ENCODE results near the gene GRN.
"Not testable (repeated sequence)": the region's sequence is repeated elsewhere in the genome, so short reads cannot be mapped to it uniquely, and the experiment has no call there.

The GRN gene

DNA sequence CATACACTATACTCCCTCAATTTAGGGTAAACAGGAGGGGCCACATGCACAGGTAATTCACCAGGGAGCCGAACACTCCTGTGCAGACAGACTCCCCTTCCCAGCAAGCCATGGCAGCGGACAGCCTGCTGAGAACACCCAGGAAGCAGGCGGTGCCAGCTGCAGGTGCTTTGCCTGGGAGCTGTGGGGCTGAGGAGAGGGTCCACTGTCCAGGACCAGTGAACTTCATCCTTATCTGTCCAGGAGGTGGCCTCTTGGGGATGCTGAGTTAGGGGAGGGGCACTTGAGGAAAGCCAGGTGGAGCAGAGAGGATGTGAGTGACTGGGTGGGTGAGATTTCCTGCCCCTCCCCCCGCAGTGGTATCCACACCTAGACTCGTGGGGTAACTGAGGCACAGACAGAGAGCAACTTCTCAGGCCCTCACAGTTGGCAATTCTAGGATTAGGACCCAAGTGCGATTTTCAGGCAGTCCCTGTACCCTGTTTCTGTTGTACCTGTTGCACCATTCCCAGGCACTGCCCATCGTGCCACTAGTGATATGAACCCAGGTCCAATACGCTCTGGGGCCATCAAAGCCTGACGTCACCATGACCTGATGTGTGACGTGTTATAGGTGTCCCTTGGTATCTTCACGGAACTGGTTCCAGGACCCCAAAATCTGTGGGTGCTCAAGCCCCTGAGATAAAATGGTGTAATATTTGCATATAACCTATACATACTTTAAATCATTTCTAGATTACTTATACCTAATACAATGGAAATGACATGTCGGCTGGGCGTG is 1.2 kb downstream of the GRN start:
- DNase-seq (ENCODE audit: low read depth in 2 of 2), result no peak

DNA sequence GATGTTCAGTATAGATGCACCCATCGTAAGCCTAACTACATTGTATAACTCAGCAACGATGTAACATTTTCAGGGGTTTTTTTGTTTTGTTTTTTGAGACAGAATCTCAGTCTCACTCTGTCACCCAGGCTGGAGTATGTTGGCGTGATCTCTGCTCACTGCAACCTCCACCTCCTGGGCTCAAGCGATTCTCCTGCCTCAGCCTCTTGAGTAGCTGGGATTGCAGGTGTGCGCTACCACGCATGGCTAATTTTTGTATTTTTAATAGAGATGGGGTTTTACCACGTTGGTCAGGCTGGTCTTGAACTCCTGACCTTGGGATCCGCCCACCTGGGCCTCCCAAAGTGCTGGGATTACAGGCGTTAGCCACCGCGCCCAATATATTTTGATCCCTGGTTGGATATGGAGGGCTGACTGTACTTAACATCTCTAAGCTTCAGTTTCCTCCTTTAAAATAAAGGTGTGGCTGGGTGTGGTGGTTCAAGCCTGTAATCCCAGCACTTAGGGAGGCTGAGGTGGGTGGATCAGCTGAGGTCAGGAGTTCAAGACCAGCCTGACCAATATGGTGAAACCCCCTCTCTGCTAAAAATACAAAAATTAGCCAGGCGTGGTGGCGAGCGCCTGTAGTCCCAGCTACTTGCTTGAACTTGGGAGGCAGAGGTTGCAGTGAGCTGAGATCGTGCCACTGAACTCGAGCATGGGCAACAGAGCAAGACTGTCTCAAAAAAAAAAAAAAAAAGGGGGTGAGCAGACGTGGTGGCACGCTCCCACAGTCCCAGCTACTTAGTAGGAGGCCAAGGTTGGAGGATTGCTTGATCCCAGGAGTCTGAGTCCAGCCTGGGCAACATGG is 2.3 kb downstream of the GRN start:
- not testable (repeated sequence) for DNase-seq (ENCODE audit: low read depth in 2 of 2)

DNA sequence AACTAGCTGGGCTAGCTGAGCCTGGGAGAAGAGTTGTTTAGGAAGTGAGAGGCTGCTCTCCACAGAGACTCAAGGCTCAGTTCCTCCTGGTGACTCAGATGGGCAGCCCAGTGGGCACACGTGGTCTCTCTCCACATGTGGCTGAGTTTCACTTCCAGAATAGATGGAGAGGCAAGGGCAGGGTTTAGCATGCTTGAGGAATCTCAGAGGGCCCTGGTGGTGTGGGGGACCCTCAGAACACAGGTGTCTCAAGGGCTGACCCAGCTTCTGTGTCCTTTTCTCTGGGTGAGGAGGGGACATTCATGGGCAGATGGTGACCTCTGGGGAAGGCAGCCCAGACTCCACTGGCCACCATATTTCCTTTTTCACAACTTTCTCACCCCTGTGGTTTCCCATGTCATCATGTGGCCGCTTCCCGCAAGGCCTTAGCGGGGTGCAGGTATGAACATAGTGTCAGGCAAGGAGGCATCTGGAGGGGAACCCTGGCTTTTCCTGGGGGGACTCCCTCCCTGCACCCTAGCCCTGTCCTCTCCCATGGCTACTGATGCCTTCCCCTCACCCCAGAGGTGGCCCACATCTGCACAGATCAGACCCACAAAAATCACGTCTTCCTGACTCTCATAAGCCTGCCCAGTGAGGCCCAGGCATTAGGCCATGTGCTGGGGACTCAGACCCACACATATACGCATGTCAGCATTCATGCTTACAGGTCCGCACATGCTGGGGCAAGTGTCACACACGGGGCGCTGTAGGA is 3.3 kb downstream of the GRN start:
- DNase-seq (ENCODE audit: low read depth in 2 of 2), result no peak

DNA sequence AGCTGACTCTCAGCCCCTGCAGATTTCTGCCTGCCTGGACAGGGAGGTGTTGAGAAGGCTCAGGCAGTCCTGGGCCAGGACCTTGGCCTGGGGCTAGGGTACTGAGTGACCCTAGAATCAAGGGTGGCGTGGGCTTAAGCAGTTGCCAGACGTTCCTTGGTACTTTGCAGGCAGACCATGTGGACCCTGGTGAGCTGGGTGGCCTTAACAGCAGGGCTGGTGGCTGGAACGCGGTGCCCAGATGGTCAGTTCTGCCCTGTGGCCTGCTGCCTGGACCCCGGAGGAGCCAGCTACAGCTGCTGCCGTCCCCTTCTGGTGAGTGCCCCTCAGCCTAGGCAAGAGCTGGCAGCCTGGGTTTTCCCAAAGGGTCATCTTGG is 3.9 kb downstream of the GRN start:
- no peak for DNase-seq (ENCODE audit: low read depth in 2 of 2)

DNA sequence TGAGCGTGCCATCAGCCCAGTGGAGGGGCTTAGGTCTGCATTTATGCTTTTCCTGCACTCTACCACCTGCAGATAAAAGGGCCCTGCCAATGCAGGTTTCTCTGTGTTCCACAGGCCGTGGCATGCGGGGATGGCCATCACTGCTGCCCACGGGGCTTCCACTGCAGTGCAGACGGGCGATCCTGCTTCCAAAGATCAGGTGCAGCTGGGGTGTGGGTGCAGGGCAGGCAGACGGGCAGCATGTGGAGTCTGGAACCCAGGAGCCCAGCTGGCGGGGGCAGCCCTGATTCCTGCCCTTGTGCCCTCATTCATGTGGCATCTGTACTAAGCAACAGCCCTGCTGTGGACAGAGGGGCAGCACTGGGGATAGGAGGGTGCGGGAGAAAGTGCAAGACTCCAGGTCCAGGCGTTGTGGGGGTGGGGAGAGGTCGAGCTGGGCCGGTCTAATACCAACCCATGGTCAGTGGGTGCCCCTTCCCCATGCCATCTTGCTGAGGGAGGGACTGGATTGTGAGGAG is 4.5 kb downstream of the GRN start:
- DNase-seq (ENCODE audit: low read depth in 2 of 2), result no peak

DNA sequence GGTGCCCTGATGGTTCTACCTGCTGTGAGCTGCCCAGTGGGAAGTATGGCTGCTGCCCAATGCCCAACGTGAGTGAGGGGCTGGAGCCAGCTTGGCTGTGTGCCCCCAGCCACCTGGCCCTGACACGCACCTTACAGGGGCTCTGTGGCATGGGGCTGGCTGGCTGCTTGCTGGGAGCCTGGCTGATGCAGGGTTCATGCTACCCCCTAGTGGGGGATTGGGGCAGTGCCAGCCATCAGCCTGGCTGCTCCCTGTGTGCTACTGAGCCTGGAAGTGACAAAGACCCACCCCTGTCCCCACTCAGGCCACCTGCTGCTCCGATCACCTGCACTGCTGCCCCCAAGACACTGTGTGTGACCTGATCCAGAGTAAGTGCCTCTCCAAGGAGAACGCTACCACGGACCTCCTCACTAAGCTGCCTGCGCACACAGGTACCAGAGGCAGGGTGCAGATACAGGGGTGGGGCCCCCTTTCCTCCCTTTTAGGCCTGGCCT is 5.7 kb downstream of the GRN start:
- DNase-seq (ENCODE audit: low read depth in 2 of 2), result no peak

DNA sequence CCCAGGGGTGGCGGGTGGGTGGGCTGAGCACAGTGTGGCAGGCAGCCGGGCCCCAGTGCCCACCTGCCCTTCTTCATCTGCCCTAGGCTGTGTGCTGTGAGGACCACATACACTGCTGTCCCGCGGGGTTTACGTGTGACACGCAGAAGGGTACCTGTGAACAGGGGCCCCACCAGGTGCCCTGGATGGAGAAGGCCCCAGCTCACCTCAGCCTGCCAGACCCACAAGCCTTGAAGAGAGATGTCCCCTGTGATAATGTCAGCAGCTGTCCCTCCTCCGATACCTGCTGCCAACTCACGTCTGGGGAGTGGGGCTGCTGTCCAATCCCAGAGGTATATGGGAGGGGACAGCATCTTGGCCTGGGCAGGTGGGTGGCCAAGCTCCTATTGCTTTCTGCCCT is 6.4 kb downstream of the GRN start:
- DNase-seq (ENCODE audit: low read depth in 2 of 2), result no peak

DNA sequence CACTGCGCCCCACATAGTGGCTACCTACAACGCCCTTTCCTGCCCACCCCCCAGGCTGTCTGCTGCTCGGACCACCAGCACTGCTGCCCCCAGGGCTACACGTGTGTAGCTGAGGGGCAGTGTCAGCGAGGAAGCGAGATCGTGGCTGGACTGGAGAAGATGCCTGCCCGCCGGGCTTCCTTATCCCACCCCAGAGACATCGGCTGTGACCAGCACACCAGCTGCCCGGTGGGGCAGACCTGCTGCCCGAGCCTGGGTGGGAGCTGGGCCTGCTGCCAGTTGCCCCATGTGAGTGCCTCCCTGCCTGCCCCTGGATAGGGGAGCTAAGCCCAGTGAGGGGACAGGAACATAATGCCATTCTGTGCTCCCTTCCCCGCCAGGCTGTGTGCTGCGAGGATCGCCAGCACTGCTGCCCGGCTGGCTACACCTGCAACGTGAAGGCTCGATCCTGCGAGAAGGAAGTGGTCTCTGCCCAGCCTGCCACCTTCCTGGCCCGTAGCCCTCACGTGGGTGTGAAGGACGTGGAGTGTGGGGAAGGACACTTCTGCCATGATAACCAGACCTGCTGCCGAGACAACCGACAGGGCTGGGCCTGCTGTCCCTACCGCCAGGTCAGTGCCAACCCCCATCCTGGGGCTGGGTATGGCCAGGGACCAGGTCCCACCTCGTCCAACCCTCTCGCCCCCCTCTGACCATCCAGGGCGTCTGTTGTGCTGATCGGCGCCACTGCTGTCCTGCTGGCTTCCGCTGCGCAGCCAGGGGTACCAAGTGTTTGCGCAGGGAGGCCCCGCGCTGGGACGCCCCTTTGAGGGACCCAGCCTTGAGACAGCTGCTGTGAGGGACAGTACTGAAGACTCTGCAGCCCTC is 7.1 kb downstream of the GRN start:
- DNase-seq (ENCODE audit: low read depth in 2 of 2), result no peak

DNA sequence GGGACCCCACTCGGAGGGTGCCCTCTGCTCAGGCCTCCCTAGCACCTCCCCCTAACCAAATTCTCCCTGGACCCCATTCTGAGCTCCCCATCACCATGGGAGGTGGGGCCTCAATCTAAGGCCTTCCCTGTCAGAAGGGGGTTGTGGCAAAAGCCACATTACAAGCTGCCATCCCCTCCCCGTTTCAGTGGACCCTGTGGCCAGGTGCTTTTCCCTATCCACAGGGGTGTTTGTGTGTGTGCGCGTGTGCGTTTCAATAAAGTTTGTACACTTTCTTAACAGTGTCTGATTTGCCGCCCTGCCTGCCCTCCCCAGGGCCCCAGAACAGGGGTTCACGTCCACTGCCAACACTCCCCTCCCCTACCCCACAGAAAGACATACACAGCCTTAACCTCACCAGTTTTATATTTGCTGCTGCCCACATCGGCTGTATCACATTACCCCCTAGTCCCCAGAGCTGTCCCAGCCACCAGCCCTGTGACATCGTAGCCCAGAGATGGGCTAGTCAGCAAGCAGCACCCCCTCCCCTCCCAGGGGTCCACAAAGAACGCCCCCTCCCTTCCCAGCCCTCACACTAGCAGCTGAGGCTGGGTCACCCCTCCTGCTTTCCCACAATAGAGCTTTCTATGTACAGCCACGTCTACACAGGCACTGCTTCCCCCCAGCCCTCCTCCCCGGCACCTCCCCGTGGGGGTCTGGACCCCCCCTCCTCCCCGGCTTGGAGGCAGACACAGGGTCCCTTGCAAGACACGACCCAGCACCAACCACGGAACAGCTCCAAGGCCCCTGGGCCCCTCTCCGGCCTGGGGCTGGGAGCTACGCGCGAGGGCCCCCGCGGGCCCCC is 7.9 kb downstream of the GRN start:
- no peak for DNase-seq (ENCODE audit: low read depth in 2 of 2)

DNA sequence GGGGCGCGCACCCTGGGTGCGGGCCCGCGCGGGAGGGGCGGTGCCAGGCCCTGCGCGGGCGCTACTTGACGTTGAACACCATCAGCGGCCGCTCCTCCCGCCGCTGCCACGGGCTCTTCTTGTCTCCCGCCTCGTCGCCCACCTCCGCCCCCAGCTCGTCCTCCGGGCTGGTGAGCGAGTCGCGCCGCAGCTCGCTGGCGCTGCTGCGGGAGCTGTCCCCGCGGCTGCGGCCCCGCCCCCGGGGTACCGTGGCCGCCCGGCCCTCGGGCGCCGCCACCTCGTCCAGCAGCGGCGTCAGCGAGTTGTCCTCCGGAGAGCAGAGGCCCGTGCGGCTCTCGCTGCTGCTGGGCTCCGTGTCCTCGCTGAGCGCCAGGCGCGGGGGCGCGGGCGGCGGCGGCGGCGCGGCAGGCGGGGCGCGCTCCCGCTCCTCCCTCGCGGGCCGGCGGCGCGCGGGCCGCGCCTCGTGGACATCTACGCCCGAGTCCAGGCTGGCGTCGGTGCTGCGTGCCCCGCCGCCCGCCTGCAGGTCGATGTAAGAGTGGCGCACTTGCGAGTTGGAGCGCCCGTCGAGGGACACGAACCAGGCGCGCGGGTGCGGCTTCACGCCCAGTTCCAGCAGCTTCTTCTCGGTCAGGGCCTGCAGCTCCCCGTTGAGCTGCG is 8.7 kb downstream of the GRN start:
- no peak for DNase-seq (ENCODE audit: low read depth in 2 of 2)

DNA sequence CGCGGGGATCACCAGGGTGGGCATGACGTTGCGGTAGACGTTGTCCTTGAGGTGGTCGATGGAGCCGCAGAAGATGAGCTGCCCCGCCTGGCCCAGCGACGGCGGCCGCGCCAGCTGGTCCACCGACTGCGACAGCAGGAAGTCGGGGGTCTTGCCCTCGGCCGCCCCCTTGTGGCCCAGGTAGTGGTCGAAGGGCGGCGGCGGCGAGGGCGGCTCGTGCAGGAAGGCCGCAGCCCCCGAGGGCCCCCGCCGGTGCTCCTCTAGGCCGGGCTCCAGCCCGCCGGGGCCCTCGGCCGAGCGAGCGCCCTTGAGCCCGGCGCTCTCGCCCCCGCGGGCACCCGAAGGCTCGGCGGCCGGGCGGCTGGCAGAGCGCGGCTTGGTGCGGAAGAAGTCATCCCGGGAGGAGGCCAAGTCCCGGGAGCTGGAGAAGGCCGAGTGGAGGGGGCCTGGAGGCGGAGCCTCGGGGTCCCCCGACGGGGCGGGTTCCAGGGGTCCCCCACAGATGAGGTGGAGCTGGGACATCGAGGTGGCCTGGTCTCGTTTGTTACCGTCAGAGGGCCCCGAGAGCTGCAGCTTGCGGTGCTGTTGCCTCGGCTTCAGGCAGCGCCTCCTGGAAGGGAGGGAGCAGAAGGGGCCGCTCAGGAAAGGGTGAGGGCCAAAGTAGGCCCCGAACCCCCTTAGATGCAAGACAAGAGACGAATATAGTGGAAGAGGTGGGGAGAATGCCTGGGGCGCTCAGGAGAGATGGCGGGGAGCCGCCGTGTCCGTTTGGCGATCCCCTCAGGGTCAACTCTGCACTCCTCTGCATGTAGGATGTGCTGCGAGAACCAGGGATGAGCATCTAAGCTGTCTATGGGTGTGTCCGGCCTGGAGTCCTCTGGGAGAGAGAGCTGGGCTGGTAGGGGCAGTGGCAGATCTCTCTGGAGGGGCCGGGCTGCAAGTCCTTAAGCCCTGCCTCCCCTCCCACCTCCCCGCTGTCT is 9.8 kb downstream of the GRN start:
- no peak for DNase-seq (ENCODE audit: low read depth in 2 of 2)

DNA sequence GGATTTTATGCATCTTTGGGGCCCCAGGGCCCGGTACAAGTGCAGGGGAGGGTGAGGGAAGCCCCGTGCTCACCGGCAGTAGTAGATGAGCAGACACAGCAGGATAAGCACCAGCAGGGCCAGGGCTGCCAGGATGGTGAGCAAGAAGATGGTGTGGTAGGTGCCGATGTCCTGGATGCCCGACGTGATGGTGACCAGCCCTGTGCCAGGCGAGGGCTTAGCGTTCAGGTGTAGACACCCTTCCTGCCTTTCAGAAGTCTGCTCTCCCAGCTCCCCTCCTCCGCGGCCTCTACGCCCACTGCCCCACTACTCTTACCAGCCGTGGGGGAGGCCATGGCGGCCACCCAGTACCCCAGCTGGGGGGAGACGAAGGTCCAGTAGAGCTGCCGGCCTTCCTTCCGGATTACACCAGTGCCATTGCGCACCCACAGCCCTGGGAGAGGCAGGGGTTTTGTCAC is 10.6 kb downstream of the GRN start:
- DNase-seq (ENCODE audit: low read depth in 2 of 2), result no peak

DNA sequence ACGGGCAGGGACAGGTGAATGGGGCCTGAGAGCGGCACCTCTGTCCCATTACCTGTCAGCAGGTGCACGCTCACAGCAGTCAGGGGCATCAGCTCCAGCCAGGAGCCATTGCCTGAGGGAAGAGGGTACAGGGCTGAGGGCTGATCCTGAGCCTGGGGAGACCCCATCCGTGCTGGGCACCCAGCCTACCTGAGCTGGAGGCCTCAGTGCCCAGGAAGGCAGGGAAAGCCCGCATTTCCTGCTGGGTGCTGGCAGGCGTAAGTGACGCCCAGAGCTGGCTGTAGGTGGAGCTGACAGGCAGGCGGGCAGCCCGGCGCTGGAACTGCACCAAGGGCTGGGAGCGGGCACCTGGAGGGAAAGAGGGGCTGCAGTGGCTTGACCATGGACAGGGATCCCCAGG is 11.1 kb downstream of the GRN start:
- DNase-seq (ENCODE audit: low read depth in 2 of 2), result no peak

DNA sequence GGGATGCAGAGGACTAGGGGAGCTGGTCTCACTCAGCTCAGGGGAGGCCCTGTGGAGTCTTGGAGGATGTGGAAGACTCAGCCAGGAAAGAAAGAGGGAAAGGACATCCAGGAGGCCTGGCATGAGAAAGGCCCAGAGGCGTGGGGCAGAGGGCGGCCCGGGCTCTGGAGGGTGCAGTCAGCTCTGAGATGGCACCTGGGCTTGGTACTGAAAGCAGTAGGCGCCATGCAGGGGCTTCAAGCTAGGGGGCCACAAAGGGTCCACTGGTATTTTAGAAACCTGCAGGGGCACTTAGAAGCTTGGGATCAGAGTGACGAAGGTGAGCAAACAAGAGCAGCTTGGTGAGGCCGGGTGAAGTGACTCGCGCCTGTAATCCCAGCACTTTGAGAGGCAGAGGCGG is 13.0 kb downstream of the GRN start:
- DNase-seq (ENCODE audit: low read depth in 2 of 2), result no peak

DNA sequence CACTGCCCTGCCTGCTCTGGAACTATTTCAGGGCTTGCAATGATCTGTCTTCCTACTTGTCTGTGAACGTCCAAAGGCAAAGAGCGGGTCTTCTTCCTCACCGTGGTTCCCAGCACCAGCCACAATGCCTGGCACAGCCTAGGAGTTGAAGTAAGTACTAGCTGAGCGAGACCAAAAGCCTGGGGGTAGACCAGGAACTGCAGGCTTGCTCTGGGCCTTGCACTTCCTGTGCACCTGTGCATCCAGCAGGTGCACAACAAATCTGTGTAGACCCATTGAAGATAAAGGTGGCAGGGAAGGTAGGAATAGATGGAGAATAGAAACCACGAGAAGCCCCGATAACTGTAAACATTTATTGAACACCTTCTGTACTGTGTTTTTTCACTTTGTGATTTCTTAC is 13.9 kb downstream of the GRN start:
- no peak for DNase-seq (ENCODE audit: low read depth in 2 of 2)

DNA sequence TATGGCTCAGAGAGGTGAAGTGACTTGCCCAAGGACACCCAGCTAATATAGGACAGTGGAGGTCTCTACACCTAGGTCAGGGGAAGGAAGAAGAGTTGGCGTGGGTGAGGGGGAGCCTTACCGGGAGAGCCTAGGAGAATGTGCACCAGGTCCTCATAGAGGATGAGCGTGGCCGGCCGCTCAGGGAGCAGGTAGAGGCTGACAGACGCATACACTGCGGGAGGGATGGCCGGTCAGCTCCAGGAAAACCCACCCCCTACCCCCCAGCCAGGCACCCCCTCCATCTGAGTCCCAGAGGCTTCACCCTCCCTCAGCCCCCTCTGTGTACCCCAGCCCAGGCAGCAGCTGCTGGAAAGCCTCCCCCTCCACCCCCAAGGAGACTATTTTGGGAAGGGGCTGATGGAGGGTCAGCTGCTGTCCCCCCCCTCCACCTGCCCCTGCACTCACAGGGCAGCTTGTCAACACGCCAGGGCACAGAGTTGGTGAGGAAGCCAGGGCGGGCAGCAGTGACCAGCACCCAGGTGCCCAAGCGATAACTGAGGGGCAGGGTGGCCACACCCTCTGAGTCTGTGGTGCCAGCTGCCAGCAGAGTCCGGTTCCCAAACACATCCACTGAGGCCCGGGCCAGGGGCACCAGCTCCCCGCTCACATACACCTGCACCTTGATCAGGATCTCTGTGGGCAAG is 14.5 kb downstream of the GRN start:
- DNase-seq (ENCODE audit: low read depth in 2 of 2), result no peak

DNA sequence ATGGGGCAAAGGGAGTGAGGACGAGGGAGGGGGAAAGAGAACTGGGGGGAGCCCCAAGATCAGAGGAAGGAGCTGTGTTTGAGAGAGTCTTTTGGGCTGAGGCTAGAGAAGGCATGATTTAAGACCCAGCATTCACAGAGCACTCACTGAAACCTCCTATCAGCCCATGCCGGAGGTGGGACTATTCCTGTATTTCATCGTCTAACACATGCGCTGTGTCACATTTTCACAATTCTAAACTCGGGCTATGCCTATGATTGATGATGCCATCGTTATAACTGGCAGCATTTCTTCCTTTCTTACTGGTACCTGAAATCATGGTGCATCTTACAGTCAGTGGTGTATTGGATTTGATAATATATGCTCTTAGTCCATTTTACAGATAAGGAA is 15.0 kb downstream of the GRN start:
- no peak for DNase-seq (ENCODE audit: low read depth in 2 of 2)

DNA sequence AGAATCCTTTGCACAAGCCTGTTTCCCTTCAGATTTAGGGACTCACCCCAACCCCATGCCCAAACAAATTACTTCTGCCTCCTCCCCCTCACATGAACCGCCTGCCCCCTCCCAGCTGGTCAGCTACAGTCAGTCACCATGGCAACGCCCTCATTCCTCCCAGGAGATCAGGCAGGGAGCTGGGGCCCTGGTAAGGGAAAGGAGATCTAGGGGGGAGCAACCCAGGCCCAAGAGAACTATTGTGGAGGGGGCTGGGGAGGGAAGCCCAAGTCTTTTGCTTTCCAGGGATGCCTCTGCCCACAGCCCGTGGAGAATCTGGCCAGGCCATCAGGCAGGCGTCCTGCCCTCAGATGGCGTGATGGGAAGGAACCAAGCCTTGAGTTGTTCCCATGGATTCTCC is 15.7 kb downstream of the GRN start:
- no peak for DNase-seq (ENCODE audit: low read depth in 2 of 2)

All from fibroblast of skin of left biceps (primary cell).